ENCODE measurements around the gene TMPRSS11E.

DNA sequence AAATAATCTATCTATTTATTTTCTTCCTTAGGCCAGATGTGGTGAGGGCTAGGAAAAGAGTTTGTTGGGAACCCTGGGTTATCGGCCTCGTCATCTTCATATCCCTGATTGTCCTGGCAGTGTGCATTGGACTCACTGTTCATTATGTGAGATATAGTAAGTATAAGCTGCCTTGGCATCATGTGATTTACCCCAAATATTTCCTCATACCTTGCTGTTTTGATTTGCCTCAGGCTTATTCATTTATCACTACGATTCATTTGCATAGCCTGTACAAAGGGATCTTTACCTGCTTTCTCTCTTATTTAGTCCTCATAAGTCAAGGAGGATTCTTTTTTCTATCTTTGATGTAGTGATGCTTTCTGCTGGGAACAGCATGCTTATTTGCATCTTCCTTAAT lies 14.5 kb downstream of the TMPRSS11E start:
- TF ChIP-seq, protein P1, sequence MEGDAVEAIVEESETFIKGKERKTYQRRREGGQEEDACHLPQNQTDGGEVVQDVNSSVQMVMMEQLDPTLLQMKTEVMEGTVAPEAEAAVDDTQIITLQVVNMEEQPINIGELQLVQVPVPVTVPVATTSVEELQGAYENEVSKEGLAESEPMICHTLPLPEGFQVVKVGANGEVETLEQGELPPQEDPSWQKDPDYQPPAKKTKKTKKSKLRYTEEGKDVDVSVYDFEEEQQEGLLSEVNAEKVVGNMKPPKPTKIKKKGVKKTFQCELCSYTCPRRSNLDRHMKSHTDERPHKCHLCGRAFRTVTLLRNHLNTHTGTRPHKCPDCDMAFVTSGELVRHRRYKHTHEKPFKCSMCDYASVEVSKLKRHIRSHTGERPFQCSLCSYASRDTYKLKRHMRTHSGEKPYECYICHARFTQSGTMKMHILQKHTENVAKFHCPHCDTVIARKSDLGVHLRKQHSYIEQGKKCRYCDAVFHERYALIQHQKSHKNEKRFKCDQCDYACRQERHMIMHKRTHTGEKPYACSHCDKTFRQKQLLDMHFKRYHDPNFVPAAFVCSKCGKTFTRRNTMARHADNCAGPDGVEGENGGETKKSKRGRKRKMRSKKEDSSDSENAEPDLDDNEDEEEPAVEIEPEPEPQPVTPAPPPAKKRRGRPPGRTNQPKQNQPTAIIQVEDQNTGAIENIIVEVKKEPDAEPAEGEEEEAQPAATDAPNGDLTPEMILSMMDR (IDR thresholded peaks at IDR 0.05), result no peak
- no peak for TF ChIP-seq POLR2A (IDR thresholded peaks at IDR 0.05)

Measured in heart left ventricle (tissue), 13 donors.